A549 (cell line): ENCODE results near the gene GNAO1. TPM values are rescaled to one million over a fixed set of nuclear protein-coding genes. Genes with fewer than 3 reads are reported as not detected.

Experiments
- ATAC-seq, 2 experiments: fragments of 200-7000 bp in 1 of 2; fragments of >200 bp in 1 of 2; cut with Nextera tagmentation in 1 of 2; cut with Tn5 transposase in 1 of 2; 3 replicates each; pipeline versions ENCODE4 v1.8.0 to v1.9.1; 2018 to 2020; ENCODE audit warnings: mild to moderate bottlenecking in 1 of 2, moderate library complexity in 1 of 2
- CTCF ChIA-PET: fragments of 300-600 bp; sonication (Branson Sonifier 250); formaldehyde crosslinking; extraction: SDS; loops from one replicate; lab custom pipeline; 2021; ENCODE audit warnings: antibody characterized with exemption, inconsistent platforms; lab: Yijun Ruan, JAX
- POLR2A ChIA-PET: fragments of 350-600 bp; formaldehyde crosslinking; extraction: SDS; loops from one replicate; lab custom pipeline; 2021; ENCODE audit warnings: antibody characterized with exemption, inconsistent platforms; lab: Yijun Ruan, JAX
- DNase-seq, 2 experiments: peaks; one replicate each; pipeline versions ENCODE4 v3.0.0 to v3.0.0-alpha.2; 2011 to 2016; ENCODE audit warnings: low read depth in 1 of 2, low spot score in 1 of 2
- FAIRE-seq: peaks from 2 replicates; lab custom pipeline; 2011; peaks lifted over from hg19 to GRCh38; lab: Jason Lieb, UNC
- H3K27ac ChIP-seq, 2 experiments: fragments of >200 bp; sonication (Bioruptor Twin); formaldehyde crosslinking; 3 replicates each; pipeline ENCODE4 v1.5.1; 2016 to 2017
- H3K4me1 ChIP-seq: fragments of >200 bp; sonication (Bioruptor Twin); formaldehyde crosslinking; 3 replicates; pipeline ENCODE4 v1.6.1; 2016
- H3K4me2 ChIP-seq: fragments of >200 bp; sonication (Bioruptor Twin); formaldehyde crosslinking; 3 replicates; pipeline ENCODE4 v1.6.1; 2016
- H3K4me3 ChIP-seq: fragments of >200 bp; sonication (Bioruptor Twin); formaldehyde crosslinking; 3 replicates; pipeline ENCODE4 v1.5.1; 2016
- H3K9me3 ChIP-seq: fragments of >200 bp; sonication (Bioruptor Twin); formaldehyde crosslinking; 3 replicates; pipeline ENCODE4 v1.6.1; 2016
- BHLHE40 ChIP-seq: IDR thresholded peaks from 2 replicates; pipeline ENCODE4 v1.6.1; 2012; ENCODE audit warnings: low read depth, low read length, inconsistent platforms
- CBX8 ChIP-seq: fragments of 200-600 bp; sonication (generic); IDR thresholded peaks from 2 replicates; pipeline ENCODE4 v1.6.1; 2016
- CEBPB ChIP-seq, 2 experiments: fragments of >200 bp in 1 of 2; sonication (Bioruptor Twin) in 1 of 2; formaldehyde crosslinking in 1 of 2; IDR thresholded peaks; 2 replicates each; pipeline ENCODE4 v1.6.1; 2012 to 2016
- E2F6 ChIP-seq: IDR thresholded peaks from 2 replicates; pipeline ENCODE4 v1.6.1; 2012; ENCODE audit warnings: low read depth, borderline replicate concordance
- EHF ChIP-seq: fragments of 250-450 bp; sonication (Bioruptor Pico); IDR thresholded peaks from 2 replicates; pipeline ENCODE4 v1.5.0; 2020; ENCODE audit warnings: mild to moderate bottlenecking
- EP300 ChIP-seq, 2 experiments: fragments of >200 bp; sonication (Bioruptor Twin); formaldehyde crosslinking; IDR thresholded peaks; 2 replicates in 1 of 2; 3 replicates in 1 of 2; pipeline ENCODE4 v1.6.1; 2016 to 2017
- FOSL2 ChIP-seq, 2 experiments: fragments of 450-650 bp in 1 of 2; fragments of >200 bp in 1 of 2; sonication (Bioruptor Twin) in 1 of 2; formaldehyde crosslinking; IDR thresholded peaks; 2 replicates each; pipeline versions ENCODE4 v1.5.0 to v1.6.1; 2016 to 2020; ENCODE audit warnings: mild to moderate bottlenecking in 1 of 2, moderate library complexity in 1 of 2
- FOXS1 ChIP-seq: fragments of 250-450 bp; sonication (Bioruptor Pico); IDR thresholded peaks from 2 replicates; pipeline ENCODE4 v1.5.0; 2020; ENCODE audit warnings: mild to moderate bottlenecking, moderate library complexity
- GATA3 ChIP-seq: IDR thresholded peaks from 2 replicates; pipeline ENCODE4 v1.6.1; 2012; ENCODE audit warnings: borderline replicate concordance
- HES2 ChIP-seq: fragments of >200 bp; sonication (Bioruptor Twin); formaldehyde crosslinking; IDR thresholded peaks from 2 replicates; pipeline ENCODE4 v1.6.1; 2016
- HEYL ChIP-seq: fragments of 250-450 bp; sonication (Bioruptor Pico); IDR thresholded peaks from 2 replicates; pipeline ENCODE4 v1.8.0; 2021; ENCODE audit warnings: mild to moderate bottlenecking, moderate library complexity
- HMGXB4 ChIP-seq: fragments of 250-450 bp; sonication (Bioruptor Pico); IDR thresholded peaks from 2 replicates; pipeline ENCODE4 v1.5.0; 2021; ENCODE audit warnings: mild to moderate bottlenecking, moderate library complexity, borderline replicate concordance
- HOXB5 ChIP-seq: fragments of 250-450 bp; sonication (Bioruptor Pico); IDR thresholded peaks from 2 replicates; pipeline ENCODE4 v1.5.0; 2020; ENCODE audit warnings: mild to moderate bottlenecking, moderate library complexity
- KDM1A ChIP-seq: fragments of 200-600 bp; sonication (generic); IDR thresholded peaks from 2 replicates; pipeline ENCODE4 v1.6.1; 2016; ENCODE audit warnings: low read depth, mild to moderate bottlenecking
- KDM5A ChIP-seq: fragments of 200-600 bp; sonication (generic); IDR thresholded peaks from 2 replicates; pipeline ENCODE4 v1.6.1; 2016; ENCODE audit warnings: antibody characterized with exemption, mild to moderate bottlenecking
- MAX ChIP-seq: IDR thresholded peaks from 2 replicates; pipeline ENCODE4 v1.6.1; 2012
- MAZ ChIP-seq: fragments of 150-350 bp; IDR thresholded peaks from 2 replicates; pipeline ENCODE4 v1.6.1; 2014; ENCODE audit warnings: antibody characterized with exemption, low read depth, low read length, borderline replicate concordance
- NPAS2 ChIP-seq: fragments of 250-450 bp; sonication (Bioruptor Pico); IDR thresholded peaks from 2 replicates; pipeline ENCODE4 v1.8.0; 2022; ENCODE audit warnings: mild to moderate bottlenecking, moderate library complexity, borderline replicate concordance
- PBX3 ChIP-seq: IDR thresholded peaks from 2 replicates; pipeline ENCODE4 v1.6.1; 2012
- RAD21 ChIP-seq, 2 experiments: fragments of >200 bp in 1 of 2; sonication (Bioruptor Twin) in 1 of 2; formaldehyde crosslinking in 1 of 2; IDR thresholded peaks in 1 of 2; conservative IDR thresholded peaks in 1 of 2; 2 replicates in 1 of 2; 3 replicates in 1 of 2; pipeline ENCODE4 v1.6.1; 2012 to 2018; ENCODE audit warnings: inconsistent platforms in 1 of 2
- REST ChIP-seq: fragments of 200-600 bp; sonication (generic); IDR thresholded peaks from 2 replicates; pipeline ENCODE4 v1.6.1; 2016; ENCODE audit warnings: antibody characterized with exemption, mild to moderate bottlenecking, moderate library complexity
- RFX5 ChIP-seq: fragments of 450-650 bp; IDR thresholded peaks from 2 replicates; pipeline ENCODE4 v1.7.1; 2014; ENCODE audit warnings: antibody characterized with exemption, mild to moderate bottlenecking, moderate library complexity
- SREBF2 ChIP-seq: fragments of 450-650 bp; IDR thresholded peaks from 2 replicates; pipeline ENCODE4 v1.6.1; 2014; ENCODE audit warnings: mild to moderate bottlenecking, moderate library complexity
- TP53 ChIP-seq: fragments of 250-450 bp; sonication (Bioruptor Pico); IDR thresholded peaks from 2 replicates; pipeline ENCODE4 v1.5.0; 2021; ENCODE audit warnings: mild to moderate bottlenecking, moderate library complexity
- USF2 ChIP-seq: fragments of 450-650 bp; IDR thresholded peaks from 2 replicates; pipeline ENCODE4 v1.6.1; 2014; ENCODE audit warnings: antibody characterized with exemption
- ZNF302 ChIP-seq: fragments of 250-450 bp; sonication (Bioruptor Pico); IDR thresholded peaks from 2 replicates; pipeline ENCODE4 v1.9.0; 2021; ENCODE audit warnings: inconsistent platforms, mild to moderate bottlenecking, moderate library complexity
- WGBS: methylation state at CpG from one replicate; pipeline ENCODE4 v1.1.6; 2017; ENCODE audit errors: missing lambda C conversion rate; 5-methylcytosine and 5-hydroxymethylcytosine counted together
- polyA plus RNA-seq, 4 experiments: library from polyadenylated mRNA; depleted of rRNA in 3 of 4; stranded (reverse); fragments of >200 nt; fragmentation: RNase III in 1 of 4; extraction: RNeasy Plus Mini Kit Qiagen cat#74134 plus additional on column Dnase treatment in 1 of 4; gene quantifications; 2 replicates in 3 of 4; 3 replicates in 1 of 4; pipeline ENCODE4 v1.2.3, GENCODE V29; 2011 to 2017

The GNAO1 gene
- polyA plus RNA-seq, 2 of the 4 experiments (the other 2 are of a cell fraction) = 0.22 to 0.23 TPM

GRCh38 chr16:56327929-56328258 is 136.6 kb downstream of the GNAO1 start:
- no peak for FAIRE-seq
- no peak overlapping the region for H3K27ac ChIP-seq
- TF ChIP-seq EHF (CRISPR knock-in tag) = no peak
- TF ChIP-seq CBX8 = no peak
- TF ChIP-seq FOSL2 (IDR thresholded peaks at IDR 0.05) = no peak
- no peak for TF ChIP-seq FOSL2 (CRISPR knock-in tag; IDR thresholded peaks at IDR 0.05)
- no peak for TF ChIP-seq PBX3
- TF ChIP-seq MAZ = no peak
- no peak for TF ChIP-seq REST
- TF ChIP-seq KDM5A = no peak
- no peak for TF ChIP-seq RFX5
- TF ChIP-seq SREBF2 = no peak
- TF ChIP-seq MAX = no peak
- no peak for TF ChIP-seq KDM1A
- TF ChIP-seq NPAS2 (CRISPR knock-in tag) = no peak
- TF ChIP-seq HMGXB4 = no peak
- no peak for TF ChIP-seq EP300 (IDR thresholded peaks at IDR 0.05)
- TF ChIP-seq HOXB5 = no peak
- TF ChIP-seq RAD21 (conservative IDR thresholded peaks at IDR 0.05 in 1 of 2, IDR thresholded peaks at IDR 0.05 in 1 of 2) = no peak
- TF ChIP-seq CEBPB (IDR thresholded peaks at IDR 0.05) = no peak
- TF ChIP-seq FOXS1 = no peak
- H3K9me3 ChIP-seq = no peaks in the 10 kb centered on the region
- H3K4me3 ChIP-seq = no peak overlapping the region
- POLR2A ChIA-PET = no interaction called here
- CTCF ChIA-PET = interaction anchor here (0.5 to 7.9 kb wide), 7 partner anchors 7 to 375 kb away, joined by 3 to 109 read pairs (median 4); no protein-coding TSS in a partner anchor
- 71% methylated on average over 6 of the region's 6 CpGs for WGBS
- DNase-seq = no peak
- no peak overlapping the region for H3K4me2 ChIP-seq
- no peak for ATAC-seq
- peaks cover 2% of the 10 kb centered on the region; the same call in 2 of the 3 replicates for H3K4me1 ChIP-seq

GRCh38 chr16:56328276-56329022 is 137.2 kb downstream of the GNAO1 start:
- H3K4me3 ChIP-seq = no peak overlapping the region
- DNase-seq = no peak
- no peak overlapping the region for H3K27ac ChIP-seq
- no peak for ATAC-seq
- H3K4me2 ChIP-seq = no peak overlapping the region
- no peaks in the 10 kb centered on the region for H3K9me3 ChIP-seq
- WGBS = 85% methylated on average over 20 of the region's 22 CpGs
- peaks cover 4% of the 10 kb centered on the region; the same call in 2 of the 3 replicates for H3K4me1 ChIP-seq
- no peak for FAIRE-seq
- CTCF ChIA-PET = interaction anchor here (0.5 to 7.9 kb wide), 6 partner anchors 8 to 374 kb away, joined by 3 to 109 read pairs (median 6); no protein-coding TSS in a partner anchor
- POLR2A ChIA-PET = no interaction called here
- TF ChIP-seq BHLHE40 (no peak), E2F6 (no peak), ZNF302 (CRISPR knock-in tag) (no peak), USF2 (no peak), GATA3 (no peak), HEYL (CRISPR knock-in tag) (no peak), TP53 (CRISPR knock-in tag) (no peak), HES2 (no peak), HMGXB4 (no peak)
